Endometrial microvascular endothelial cells (primary cell): Measurements from ENCODE around the gene LRPAP1. TPM values are rescaled to one million over a fixed set of nuclear protein-coding genes. Genes with fewer than 3 reads are reported as not detected.
"Not testable (repeated sequence)": the region's sequence is repeated elsewhere in the genome, so short reads cannot be mapped to it uniquely, and the experiment has no call there.

Experiments
- in situ Hi-C: cut with HindIII; loops from 2 replicates; pipeline ENCODE4 v1.10.0; 2017; ENCODE audit warnings: low sequenced_read_pairs, low pct_unique_long_range_greater_than_20kb; ENCODE audit errors: inconsistent ontology term
- total RNA-seq: library from RNA; depleted of rRNA; stranded (reverse); fragments of >200 nt; gene quantifications from one replicate; pipeline ENCODE4 v1.2.3, GENCODE V29; 2015; ENCODE audit errors: inconsistent ontology term

Gene LRPAP1
- total RNA-seq, 1 donor from 2014 or later: 160 TPM

GRCh38 chr4:3511601-3512000 is 20.6 kb downstream of the LRPAP1 start:
- in situ Hi-C loops: not testable (repeated sequence)

DNA sequence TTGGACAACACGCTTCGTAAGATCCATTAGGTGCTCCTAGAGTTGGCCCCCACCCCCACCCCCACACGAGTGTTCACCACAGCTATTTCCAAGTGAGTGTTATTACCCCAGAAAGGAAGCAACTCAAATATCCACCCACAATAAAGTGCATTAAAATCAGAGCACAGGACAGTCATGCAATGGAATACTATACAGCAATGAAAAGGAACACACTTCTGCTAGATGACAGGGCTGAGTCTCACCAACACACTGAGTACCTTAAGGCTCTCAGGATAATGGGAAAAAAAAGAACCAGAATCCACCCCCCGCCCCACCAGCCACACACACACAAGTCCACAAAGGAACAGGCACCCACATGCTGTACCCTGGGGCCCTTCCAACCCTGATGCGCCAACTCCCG is 21.0 kb downstream of the LRPAP1 start:
- in situ Hi-C loops: no loop called here

GRCh38 chr4:3510481-3510880 is 21.7 kb downstream of the LRPAP1 start:
- in situ Hi-C loops: no loop called here

- in situ Hi-C loops: no loop called here
These were observed 23.7 kb downstream of the LRPAP1 start for GRCh38 chr4:3508542-3508941.

- in situ Hi-C loops: no loop called here
These were observed 27.0 kb downstream of the LRPAP1 start for GRCh38 chr4:3505231-3505630.

DNA sequence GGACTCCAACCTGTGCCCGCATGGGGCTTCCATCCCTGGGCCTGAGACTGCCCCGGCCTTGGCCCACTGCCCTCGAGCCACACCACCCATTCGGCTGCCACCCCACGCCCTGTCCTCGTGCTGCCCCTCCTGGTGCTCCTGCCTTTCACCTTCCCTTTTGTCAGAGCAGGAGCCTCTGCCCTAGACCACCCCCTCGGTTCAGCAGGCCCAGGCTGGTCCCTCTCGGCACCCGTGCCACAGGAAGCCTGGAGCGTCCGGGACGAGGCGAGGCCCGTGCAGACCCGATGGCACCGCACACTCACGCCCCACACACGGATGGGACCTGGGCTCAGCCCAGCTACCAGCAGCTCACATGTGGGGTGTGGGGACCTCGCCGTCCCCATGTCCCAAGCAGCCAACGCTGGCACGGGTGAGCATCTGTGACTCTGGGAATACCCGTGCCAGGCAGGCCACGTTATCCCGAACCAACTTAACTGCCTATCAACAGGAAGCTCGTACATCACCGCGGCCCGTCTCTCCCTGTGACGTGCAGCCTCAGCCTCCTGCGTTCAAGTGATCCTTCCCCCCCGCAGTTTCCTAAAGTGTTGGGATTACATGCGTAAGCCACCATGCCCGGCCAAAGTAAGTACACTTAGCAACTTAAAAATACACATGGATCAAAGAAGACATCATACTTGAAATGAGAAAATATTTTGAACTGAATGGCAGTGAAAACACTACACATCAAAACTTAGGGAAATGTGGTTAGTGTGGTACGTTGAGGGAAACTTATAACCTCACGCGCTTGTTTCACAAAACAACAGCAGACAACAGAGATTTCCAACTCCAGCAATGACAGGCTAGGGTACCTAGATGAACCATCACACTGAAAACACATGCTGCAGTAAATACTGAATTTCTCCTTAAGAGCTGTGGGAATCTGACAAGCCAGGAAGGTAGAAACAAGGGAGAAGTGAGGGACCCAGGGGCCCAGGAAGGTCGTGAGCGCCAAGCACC is 29.0 kb downstream of the LRPAP1 start:
- in situ Hi-C loops: no loop called here

- in situ Hi-C loops: no loop called here
These were observed 30.3 kb downstream of the LRPAP1 start for GRCh38 chr4:3501825-3502425.

DNA sequence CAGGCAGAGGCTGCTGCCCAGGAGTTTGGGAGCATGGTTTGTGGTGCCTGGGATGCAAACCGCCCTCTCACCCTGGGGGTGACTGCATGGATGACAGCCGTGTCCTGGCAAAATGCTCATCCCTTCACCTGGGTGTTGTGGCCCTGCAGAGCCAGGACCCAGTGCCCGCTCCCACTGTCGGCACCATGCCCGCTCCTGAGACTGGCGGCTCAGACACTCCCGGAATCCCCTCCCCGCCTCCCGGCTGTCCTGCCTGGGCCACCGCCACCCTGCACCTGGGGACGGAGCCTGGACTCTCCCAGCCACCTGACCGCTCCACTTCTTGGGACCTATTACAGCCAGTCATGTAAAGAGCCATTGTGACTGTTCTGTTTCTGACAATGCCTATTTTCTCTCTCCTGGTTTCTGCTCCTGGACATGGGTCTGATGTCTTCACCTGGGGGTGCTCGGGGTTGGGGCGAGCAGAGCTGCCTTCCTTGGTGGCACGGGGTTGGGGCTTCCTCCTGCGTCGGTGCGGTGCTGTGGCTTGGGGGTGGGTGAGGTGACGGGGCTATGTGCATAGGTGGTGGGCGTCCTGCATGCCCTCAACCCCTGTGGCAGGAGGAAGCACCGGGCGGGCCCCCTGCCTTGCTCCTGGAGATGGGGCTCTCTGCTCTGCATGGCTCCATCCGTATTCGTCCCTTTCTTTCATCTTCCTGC is 30.9 kb downstream of the LRPAP1 start:
- in situ Hi-C loops: no loop called here

DNA sequence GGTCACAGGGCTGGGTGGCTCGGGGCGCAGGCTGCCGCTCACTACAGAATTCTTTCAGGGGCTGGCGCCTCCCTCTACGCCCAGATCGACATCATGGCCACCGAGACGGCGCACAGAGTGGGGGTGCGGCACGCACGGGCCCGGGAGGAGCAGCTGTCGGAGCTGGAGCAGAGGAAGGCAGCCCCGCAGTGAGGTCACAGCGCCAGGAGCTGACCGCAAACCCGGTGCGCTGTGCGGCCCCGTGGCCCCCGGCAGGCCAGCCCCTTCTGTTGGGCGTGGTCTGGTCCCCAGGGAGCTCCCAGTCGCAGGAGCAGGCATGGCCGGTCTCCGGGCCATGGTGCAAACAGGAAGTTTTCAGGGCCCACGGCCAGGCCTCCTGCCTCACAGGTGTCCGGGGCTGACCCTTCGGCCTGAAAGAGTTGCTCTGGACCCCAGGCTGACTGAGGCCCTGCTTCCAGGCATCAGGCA is 31.6 kb downstream of the LRPAP1 start:
- in situ Hi-C loops: no loop called here

- in situ Hi-C loops: no loop called here
These were observed 32.1 kb downstream of the LRPAP1 start for GRCh38 chr4:3500111-3500510.

GRCh38 chr4:3499710-3500109 is 32.5 kb downstream of the LRPAP1 start:
- in situ Hi-C loops: no loop called here

GRCh38 chr4:3498901-3499510 is 33.2 kb downstream of the LRPAP1 start:
- in situ Hi-C loops: no loop called here

DNA sequence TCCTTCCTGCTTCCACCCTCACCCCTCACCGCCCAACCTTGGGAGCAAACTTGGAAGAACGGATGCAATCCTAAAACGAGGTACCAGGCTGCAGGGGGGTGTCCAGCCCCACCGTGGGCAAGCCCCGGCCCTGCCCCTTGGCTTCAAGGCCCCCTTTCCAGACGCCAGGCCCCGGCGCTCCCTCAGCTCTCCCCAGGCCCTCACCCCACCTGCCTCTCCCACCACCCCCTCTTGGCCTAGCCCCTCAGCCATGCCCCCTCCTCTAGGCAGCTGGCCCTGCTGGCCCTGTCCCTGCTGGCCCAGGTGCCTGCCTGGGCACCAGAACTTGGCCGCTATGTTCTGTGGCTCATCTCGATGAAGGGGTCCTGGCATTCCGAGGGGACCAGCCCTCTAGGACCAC is 33.8 kb downstream of the LRPAP1 start:
- in situ Hi-C loops: no loop called here

DNA sequence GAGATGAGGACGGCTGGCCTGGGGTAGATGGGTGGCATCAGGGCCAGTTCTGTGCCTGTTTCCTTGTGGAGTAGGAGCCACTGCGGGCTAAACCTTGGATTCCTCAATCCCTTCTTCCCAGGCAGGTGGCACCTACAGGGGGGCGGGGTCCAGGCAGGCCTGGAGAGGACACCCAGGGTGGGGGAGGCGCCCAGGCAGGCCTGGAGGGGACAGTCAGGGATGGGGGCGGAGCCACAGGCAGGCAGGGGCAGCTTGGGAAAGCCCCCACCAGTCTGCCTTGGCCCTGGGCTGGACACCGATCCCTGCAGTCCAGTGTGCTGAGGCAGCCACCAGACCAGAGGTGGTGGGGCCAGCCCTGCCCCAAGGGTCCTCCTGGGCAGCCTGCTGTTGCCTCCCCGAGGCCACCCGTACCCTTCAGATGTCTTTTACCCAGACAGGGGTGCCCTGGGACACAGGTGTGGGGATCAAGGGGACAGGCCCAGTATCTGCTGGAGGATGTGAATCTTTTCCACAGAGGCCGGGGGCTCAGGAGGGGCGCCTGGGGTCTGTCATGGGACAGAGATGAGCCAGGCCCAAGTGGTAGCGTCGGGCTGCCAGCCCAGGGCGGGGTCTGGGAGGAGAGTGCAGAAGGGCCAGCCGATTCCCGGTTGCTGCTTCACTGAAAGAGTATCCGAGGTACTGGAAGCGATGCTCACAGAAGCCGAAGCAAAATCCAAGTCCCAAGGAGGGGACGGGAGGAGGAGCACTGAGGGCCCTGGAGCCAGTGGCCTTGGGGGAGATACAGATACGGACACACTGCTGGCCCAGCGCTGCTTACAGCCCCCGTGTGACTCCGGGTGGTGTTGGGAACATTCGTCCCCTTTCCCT is 34.5 kb downstream of the LRPAP1 start:
- in situ Hi-C loops: no loop called here

DNA sequence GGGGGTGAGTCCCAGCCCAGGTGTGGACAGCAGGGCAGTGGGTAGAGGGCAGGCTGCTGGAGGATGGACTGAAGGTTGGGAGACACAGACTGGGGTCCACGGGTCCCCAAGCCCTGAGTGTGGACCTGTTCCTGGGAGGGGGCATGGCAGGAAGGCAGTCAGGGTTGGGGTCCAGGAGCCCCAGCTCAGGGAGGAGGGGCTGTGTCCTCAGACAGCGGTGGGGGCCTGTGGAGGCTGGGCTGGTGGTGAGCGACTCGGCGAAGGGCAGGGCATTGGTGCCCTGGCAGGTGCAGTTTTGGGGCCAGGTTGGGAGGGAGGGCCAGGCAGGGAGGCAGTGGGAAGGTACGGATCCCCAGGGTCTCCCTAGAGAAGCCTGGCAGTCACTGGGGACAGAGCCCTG is 35.1 kb downstream of the LRPAP1 start:
- in situ Hi-C loops: no loop called here

- in situ Hi-C loops: no loop called here
These were observed 36.2 kb downstream of the LRPAP1 start for GRCh38 chr4:3496021-3496420.

DNA sequence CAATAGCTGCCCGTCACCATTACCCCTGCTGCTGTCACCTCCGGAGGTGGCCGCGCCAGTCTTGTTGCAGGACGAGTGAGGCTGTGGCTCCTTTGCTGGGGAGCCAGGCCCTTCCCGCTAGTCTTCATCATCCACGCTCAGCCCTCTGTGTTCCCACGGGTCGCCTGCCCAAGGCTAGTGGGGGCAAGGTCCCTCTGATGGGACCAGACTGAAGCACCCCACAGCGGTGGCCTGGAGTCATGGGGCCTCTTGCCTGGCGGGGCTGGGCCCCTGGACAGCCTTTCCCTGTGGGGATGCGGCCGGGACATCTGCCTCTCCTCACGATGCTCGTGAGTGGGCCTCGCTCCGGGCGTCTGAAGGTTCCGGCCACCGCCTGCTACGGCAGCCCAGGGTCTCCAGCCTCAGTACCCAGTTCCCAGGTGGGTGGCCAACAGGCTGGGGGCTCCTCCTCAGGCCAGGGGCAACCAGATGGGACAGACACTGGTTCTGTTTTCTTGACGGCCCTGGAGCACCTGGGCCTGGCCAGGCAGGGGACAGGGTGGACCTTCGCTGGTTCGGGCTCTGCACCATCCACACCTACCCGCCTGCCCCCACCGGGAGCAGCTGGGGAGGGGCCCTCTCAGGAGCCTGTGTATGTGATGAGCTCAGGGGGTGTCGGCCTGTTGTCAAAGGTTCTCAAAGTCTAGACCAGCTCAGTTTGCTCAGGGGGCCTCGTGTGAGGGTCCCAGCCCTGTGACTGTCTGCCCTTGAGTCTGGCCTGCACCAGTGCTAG is 36.8 kb downstream of the LRPAP1 start:
- in situ Hi-C loops: no loop called here

GRCh38 chr4:3494462-3494871 is 37.8 kb downstream of the LRPAP1 start:
- in situ Hi-C loops: no loop called here
